Ramos (cell line): ENCODE data around the gene SNRPE.

Source experiments
- in situ Hi-C: fragments of 300-500 bp; cut with MboI; formaldehyde crosslinking; loops from one replicate; pipeline ENCODE4 v1.14.3; 2022; ENCODE audit warnings: low sequenced_read_pairs; ENCODE audit not compliant: unreplicated experiment

The SNRPE gene

GRCh38 chr1:203871114-203871880 is 9.9 kb downstream of the SNRPE start:
- in situ Hi-C loops: loop anchor here (25.0 kb wide), 1 partner anchor 491 kb away; the partner anchor contains the start of gene PLEKHA6

- in situ Hi-C loops: loop anchor here (25.0 kb wide), 1 partner anchor 489 kb away; the partner anchor contains the start of gene PLEKHA6
Measured at GRCh38 chr1:203873094-203873493, 11.7 kb downstream of the SNRPE start.

GRCh38 chr1:203878422-203878821 is 17.0 kb downstream of the SNRPE start:
- in situ Hi-C loops: no loop called here

- in situ Hi-C loops: no loop called here
Measured at GRCh38 chr1:203880606-203881005, 19.2 kb downstream of the SNRPE start.

GRCh38 chr1:203888807-203889251 is 27.4 kb downstream of the SNRPE start:
- in situ Hi-C loops: no loop called here

- in situ Hi-C loops: no loop called here
Measured at GRCh38 chr1:203891950-203892349, 30.6 kb downstream of the SNRPE start.

- in situ Hi-C loops: no loop called here
Measured at GRCh38 chr1:203898458-203899352, 37.3 kb downstream of the SNRPE start.

GRCh38 chr1:203899353-203899716 is 37.9 kb downstream of the SNRPE start:
- in situ Hi-C loops: no loop called here

GRCh38 chr1:203899869-203900714 is 38.7 kb downstream of the SNRPE start:
- in situ Hi-C loops: no loop called here

- in situ Hi-C loops: no loop called here
Measured at GRCh38 chr1:203901581-203901980, 40.2 kb downstream of the SNRPE start.

GRCh38 chr1:203905275-203905674 is 43.9 kb downstream of the SNRPE start:
- in situ Hi-C loops: no loop called here

- in situ Hi-C loops: no loop called here
Measured at GRCh38 chr1:203906932-203907331, 45.5 kb downstream of the SNRPE start.

GRCh38 chr1:203907901-203908300 is 46.5 kb downstream of the SNRPE start:
- in situ Hi-C loops: no loop called here

GRCh38 chr1:203911806-203912205 is 50.4 kb downstream of the SNRPE start:
- in situ Hi-C loops: no loop called here

- in situ Hi-C loops: no loop called here
Measured at GRCh38 chr1:203913073-203913521, 51.7 kb downstream of the SNRPE start.

GRCh38 chr1:203914292-203914691 is 52.9 kb downstream of the SNRPE start:
- in situ Hi-C loops: no loop called here

- in situ Hi-C loops: no loop called here
Measured at GRCh38 chr1:203915811-203916210, 54.4 kb downstream of the SNRPE start.

GRCh38 chr1:203916756-203917155 is 55.4 kb downstream of the SNRPE start:
- in situ Hi-C loops: no loop called here
